ENCODE data around the gene CEP192. TPM values are rescaled to one million over a fixed set of nuclear protein-coding genes. Genes with fewer than 3 reads are reported as not detected.

CEP192 gene
- total RNA-seq, 2 experiments from 2014 or later: 49.8 to 50.6 TPM

DNA sequence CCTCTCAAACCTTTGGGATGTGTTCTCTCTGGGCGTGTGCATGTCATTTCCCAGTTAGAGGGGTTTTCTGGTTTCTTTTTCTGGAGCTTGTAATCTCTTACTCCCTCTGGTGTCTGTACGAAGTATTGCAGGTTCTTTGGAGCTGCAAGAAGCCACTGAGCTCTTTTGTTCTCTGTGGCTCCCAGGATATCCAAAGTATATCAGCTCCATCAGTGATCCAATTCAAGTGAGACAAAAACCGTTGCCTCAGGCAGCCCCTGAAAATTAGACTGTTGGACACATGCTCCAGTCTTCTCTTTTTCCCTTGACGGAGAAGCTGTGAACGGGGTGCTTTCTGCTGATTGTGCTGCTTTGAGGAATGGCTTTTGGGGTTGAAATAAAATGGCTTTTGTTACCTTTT lies 168.4 kb downstream of the CEP192 start:
- POLR2A ChIA-PET: no interaction called here
- Mint-ChIP-seq H3K27ac (no peak overlapping the region), H3K4me3 (no peak overlapping the region), H3K9me3 (peaks cover 24% of the 10 kb centered on the region), H3K27me3 (peaks cover 4% of the 10 kb centered on the region), H3K36me3 (peaks cover 22% of the 10 kb centered on the region), H3K4me1 (peaks cover 2% of the 10 kb centered on the region)
- no peak for DNase-seq
- ATAC-seq (ENCODE audit: low read depth): no peak

DNA sequence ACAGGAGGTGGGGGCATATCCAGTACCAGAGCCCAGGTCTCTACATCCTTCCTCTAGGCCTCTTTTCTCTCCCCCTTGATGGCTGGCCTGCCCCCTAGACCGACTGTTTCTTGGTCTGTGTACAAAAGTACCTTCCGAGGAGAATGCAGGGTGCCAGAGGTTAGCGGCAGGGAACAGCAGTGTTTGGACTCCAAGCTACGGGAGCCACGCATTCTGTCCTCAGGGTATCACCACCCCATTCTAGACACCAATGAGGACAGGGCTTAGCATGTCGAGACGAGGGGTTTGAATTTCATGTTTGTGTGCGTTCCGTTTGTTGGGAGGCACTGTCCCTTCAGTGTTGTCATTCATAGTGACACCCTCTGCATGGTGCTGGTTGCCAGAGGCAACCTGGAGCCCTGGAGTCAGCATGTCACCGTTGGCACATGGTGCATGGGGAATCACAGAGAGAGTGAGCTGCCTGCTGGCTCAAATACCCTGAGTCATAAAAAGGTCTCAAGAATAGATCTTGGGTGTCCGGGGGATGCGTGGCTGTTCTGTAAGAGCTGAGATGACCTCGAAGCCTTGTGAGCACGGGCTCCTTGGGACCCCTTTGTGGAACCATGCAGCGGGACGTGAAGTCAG lies 170.2 kb downstream of the CEP192 start:
- POLR2A ChIA-PET: no interaction called here
- Mint-ChIP-seq H3K27me3 (peaks cover 5% of the 10 kb centered on the region), H3K4me1 (peaks cover 2% of the 10 kb centered on the region), H3K4me3 (no peak overlapping the region), H3K27ac (no peak overlapping the region), H3K36me3 (peaks cover 16% of the 10 kb centered on the region), H3K9me3 (peaks cover 16% of the 10 kb centered on the region)
- ATAC-seq (ENCODE audit: low read depth) (no peak), DNase-seq (no peak)

DNA sequence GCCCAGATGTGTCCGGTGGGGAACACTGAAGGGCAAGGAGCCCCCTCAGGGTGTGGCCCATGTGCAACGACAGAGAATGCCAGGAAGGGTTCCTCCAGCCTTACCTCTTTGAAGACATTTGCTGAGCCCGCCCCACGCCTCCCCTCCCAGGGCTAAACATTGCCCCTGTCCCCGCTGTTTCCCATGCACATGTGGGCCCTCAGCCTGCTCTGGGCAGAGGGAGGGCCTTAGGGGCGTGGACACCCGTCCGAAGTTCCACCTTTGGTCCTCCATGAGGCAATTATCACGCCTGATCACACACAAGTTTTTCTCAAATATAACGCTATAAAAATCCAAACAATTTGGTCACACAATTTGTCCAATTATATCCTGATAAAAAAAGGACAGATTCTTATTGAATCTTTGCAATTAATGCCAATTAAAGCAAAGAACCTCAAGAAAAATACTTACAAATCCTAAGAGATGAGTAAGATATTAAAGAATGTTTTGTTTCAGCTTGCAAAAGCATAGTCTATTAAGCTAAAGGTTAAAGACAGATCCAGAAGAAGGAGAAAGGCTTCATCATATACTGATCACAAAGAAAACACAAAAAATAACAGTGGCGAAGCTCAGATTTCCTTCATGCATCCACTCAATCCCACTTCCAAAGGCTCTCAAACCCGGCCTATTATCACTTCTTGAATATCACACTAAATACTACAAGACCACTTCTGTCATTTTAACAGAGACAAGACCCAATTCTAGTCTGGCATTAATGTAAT lies 172.2 kb downstream of the CEP192 start:
- DNase-seq (no peak), ATAC-seq (ENCODE audit: low read depth) (no peak)
- H3K9me3 Mint-ChIP-seq: peaks cover 6% of the 10 kb centered on the region
- H3K4me1 Mint-ChIP-seq: peaks cover 2% of the 10 kb centered on the region
- H3K27ac Mint-ChIP-seq: no peak overlapping the region
- H3K27me3 Mint-ChIP-seq: peaks cover 15% of the 10 kb centered on the region
- POLR2A ChIA-PET: no interaction called here
- peaks cover 5% of the 10 kb centered on the region for H3K36me3 Mint-ChIP-seq
- no peak overlapping the region for H3K4me3 Mint-ChIP-seq

DNA sequence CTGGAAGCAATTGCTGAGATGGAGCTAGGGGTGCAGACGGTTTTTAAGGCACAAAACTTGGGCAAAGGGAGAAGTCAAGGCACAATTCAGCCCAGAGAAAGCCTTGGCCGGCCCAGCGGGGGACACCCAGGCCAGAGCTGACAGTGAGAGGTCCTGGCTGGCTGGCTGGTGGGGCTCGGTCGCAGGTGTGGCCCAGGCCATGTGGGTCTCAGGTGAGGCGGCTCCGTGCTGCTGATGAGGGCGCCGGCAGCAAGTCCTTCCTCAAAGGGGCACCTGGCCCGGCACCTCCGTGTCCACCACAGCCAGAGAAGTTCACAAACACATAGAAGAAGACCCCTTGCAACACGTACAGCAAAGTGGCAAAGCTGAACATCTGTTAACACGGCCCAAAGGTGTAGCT lies 173.2 kb downstream of the CEP192 start:
- Mint-ChIP-seq H3K9me3 (peaks cover 3% of the 10 kb centered on the region), H3K27me3 (peaks cover 23% of the 10 kb centered on the region), H3K36me3 (peaks cover 2% of the 10 kb centered on the region), H3K4me1 (peaks cover 1% of the 10 kb centered on the region), H3K27ac (no peak overlapping the region), H3K4me3 (no peak overlapping the region)
- no peak for ATAC-seq (ENCODE audit: low read depth)
- no peak for DNase-seq
- POLR2A ChIA-PET: no interaction called here

DNA sequence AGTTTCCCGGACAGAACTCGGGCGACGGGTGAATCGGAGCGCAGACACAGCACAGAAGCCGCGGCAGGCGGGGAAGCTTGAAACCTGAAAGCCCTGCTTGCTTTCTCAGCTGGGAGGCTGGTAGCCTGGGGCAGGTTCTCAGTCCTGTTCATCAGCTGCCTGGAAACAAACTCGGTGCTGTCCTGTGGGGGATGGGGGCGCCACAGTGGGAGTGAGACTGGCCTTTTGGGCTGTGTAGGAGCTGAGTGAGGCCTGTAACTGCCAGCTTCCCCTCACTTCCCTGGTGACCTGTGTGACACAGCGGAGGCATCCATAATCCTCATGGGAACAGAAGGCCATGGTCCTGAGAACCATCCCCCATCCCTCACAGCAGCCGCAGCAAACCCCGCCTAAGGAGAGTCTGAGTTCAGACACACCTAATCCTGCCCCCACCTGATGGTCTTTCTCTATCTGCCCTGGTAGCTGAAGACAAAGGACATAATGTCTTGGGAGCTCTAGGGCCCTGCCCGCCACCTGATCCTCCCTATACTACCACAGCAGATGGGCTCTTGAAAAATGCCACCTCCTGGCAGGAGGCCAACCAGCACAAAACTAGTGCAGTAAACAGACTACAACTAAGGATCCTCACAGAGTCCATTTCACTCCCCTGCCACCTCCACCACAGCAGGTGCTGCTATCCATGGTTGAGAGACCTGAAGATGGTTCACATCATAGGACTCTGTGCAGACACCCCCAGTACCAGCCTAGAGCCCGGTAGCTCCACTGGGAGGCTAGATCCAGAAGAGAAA lies 174.7 kb downstream of the CEP192 start:
- H3K27me3 Mint-ChIP-seq: peaks cover 34% of the 10 kb centered on the region
- H3K4me1 Mint-ChIP-seq: no peaks in the 10 kb centered on the region
- H3K4me3 Mint-ChIP-seq: no peak overlapping the region
- DNase-seq (no peak), ATAC-seq (ENCODE audit: low read depth) (no peak)
- peaks cover 2% of the 10 kb centered on the region for H3K36me3 Mint-ChIP-seq
- peaks cover 3% of the 10 kb centered on the region for H3K9me3 Mint-ChIP-seq
- H3K27ac Mint-ChIP-seq: no peak overlapping the region
- POLR2A ChIA-PET: no interaction called here

DNA sequence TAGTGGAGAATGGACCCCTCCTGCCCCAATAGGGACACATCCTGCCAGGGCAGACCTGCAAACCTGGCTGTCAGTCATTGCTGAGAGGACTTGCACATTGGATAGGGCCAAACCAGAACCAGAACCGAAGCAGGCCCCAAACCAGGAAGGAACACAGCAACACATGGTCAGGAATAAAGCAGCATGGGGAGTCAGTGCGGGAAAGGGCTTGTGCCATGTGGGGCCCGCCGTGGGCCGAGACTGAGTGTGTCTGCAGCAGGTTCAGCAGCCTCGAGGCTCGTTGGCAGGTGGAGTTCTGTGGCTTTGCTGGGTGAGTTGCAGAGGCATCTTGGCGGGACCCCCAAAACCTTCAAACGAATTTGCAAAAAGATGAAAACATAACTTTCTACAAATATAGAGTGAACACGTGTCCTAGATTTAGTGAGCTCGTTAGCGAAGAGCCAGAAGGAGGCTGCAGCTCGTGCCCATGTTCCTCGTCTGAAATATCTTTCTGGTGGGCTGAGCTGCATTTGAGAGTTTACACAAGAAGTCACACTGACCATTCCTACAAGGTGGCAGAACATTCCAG lies 182.5 kb downstream of the CEP192 start:
- POLR2A ChIA-PET: no interaction called here
- Mint-ChIP-seq H3K4me1 (peaks cover 1% of the 10 kb centered on the region), H3K9me3 (no peaks in the 10 kb centered on the region), H3K27ac (no peak overlapping the region), H3K27me3 (peaks cover 25% of the 10 kb centered on the region), H3K4me3 (no peak overlapping the region), H3K36me3 (no peaks in the 10 kb centered on the region)
- DNase-seq: no peak
- ATAC-seq (ENCODE audit: low read depth): no peak

Other genes with a start within 250 kb of the CEP192 start
- 10 to 100 TPM; 64.9 to 68.1 TPM for gene PTPN2, start 107.1 kb upstream of the CEP192 start, total RNA-seq
- 10 to 100 TPM; 38.0 to 43.5 TPM for gene SEH1L, start 43.4 kb upstream of the CEP192 start, total RNA-seq
- 10 to 100 TPM; 40.3 to 44.3 TPM for gene LDLRAD4, start 227.4 kb downstream of the CEP192 start, total RNA-seq

Data from activated naive CD8-positive, alpha-beta T cell treated with anti-CD3 and anti-CD28 coated beads, Interleukin-2, amount 10 ng/mL, durations not matched to agents 7 days and 5 days (primary cell).